Measurements from ENCODE around the gene PPP3R1. TPM values are rescaled to one million over a fixed set of nuclear protein-coding genes. Genes with fewer than 3 reads are reported as not detected.
"Not testable (repeated sequence)": the region's sequence is repeated elsewhere in the genome, so short reads cannot be mapped to it uniquely, and the experiment has no call there.

The PPP3R1 gene
- total RNA-seq, 2 experiments from 2014 or later = 15.1 to 90.3 TPM

- DNase-seq (ENCODE audit: low spot score) = no peak
- H3K27ac ChIP-seq (ENCODE audit: low read depth, low read length, poor library complexity, severe bottlenecking) = no peak overlapping the region
- ChIA-PET POLR2A (interaction anchor here (0.6 to 1.6 kb wide), 5 partner anchors 9 to 476 kb away, joined by 3 to 7 read pairs (median 4); no protein-coding TSS in a partner anchor), CTCF (ENCODE audit: unreplicated experiment) (no interaction called here)
- no peak overlapping the region for H3K4me3 ChIP-seq (ENCODE audit: low read depth, low read length, poor library complexity, severe bottlenecking)
- BruUV-seq (replicated peaks) = no TSS peak
- TF ChIP-seq CTCF (conservative IDR thresholded peaks at IDR 0.05; ENCODE audit: low read length) (no peak), EZH2phosphoT487 (IDR thresholded peaks at IDR 0.05; ENCODE audit: borderline replicate concordance, low read depth, low read length) (no peak)
- no peaks in the 10 kb centered on the region for H3K9me3 ChIP-seq (ENCODE audit: low read length)
- peaks cover 8% of the 10 kb centered on the region; the same call in 1 of the 2 replicates for H3K79me2 ChIP-seq (ENCODE audit: insufficient read depth, low read depth, low read length)
- H3K4me1 ChIP-seq (ENCODE audit: insufficient read depth, low read length, poor library complexity, severe bottlenecking) = peaks cover 3% of the 10 kb centered on the region
- no peaks in the 10 kb centered on the region; the same call in 1 of the 2 replicates for H4K20me1 ChIP-seq (ENCODE audit: insufficient read depth, low read length)
- H2AFZ ChIP-seq (ENCODE audit: low read length) = no peak overlapping the region
- intact Hi-C loops (cut with micrococcal nuclease; ENCODE audit: unreplicated experiment) = no loop called here
- H3K9me2 ChIP-seq (ENCODE audit: insufficient read depth, low read length) = no peaks in the 10 kb centered on the region
- no peak overlapping the region for H3K4me2 ChIP-seq (ENCODE audit: low read length)
- peaks cover 97% of the 10 kb centered on the region for H3K36me3 ChIP-seq (ENCODE audit: insufficient read depth, low read length)
Measured at GRCh38 chr2:68178432-68178831, 73.9 kb downstream of the PPP3R1 start.

DNA sequence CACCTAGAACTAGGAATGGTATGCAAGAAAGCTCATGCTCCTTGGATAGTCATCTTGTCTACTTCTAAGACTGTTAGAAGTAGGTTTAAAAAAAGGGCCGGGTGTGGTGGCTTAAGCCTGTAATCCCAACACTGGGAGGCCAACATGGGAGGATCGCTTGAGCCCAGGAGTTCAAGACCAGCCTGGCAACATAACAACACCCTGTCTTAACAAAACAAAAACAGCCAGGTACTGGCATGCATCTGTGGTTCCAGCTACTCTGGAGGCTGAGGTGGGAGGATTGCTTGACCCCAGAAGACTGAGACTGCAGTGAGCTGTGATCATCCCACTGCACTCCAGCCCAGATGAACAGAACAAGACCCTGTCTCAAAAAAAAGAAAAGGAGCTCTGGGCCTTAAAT lies 74.8 kb downstream of the PPP3R1 start:
- H3K36me3 ChIP-seq (ENCODE audit: insufficient read depth, low read length) = peaks cover 97% of the 10 kb centered on the region
- H3K4me3 ChIP-seq (ENCODE audit: low read depth, low read length, poor library complexity, severe bottlenecking) = no peak overlapping the region
- no peaks in the 10 kb centered on the region; the same call in 1 of the 2 replicates for H4K20me1 ChIP-seq (ENCODE audit: insufficient read depth, low read length)
- H3K27ac ChIP-seq (ENCODE audit: low read depth, low read length, poor library complexity, severe bottlenecking) = no peak overlapping the region
- no peak overlapping the region for H2AFZ ChIP-seq (ENCODE audit: low read length)
- TF ChIP-seq CTCF (conservative IDR thresholded peaks at IDR 0.05; ENCODE audit: low read length) = no peak
- TF ChIP-seq EZH2phosphoT487 (IDR thresholded peaks at IDR 0.05; ENCODE audit: borderline replicate concordance, low read depth, low read length) = no peak
- peaks cover 7% of the 10 kb centered on the region for H3K4me1 ChIP-seq (ENCODE audit: insufficient read depth, low read length, poor library complexity, severe bottlenecking)
- no peaks in the 10 kb centered on the region for H3K9me2 ChIP-seq (ENCODE audit: insufficient read depth, low read length)
- no peak overlapping the region for H3K4me2 ChIP-seq (ENCODE audit: low read length)
- peaks cover 2% of the 10 kb centered on the region; the same call in 1 of the 2 replicates for H3K79me2 ChIP-seq (ENCODE audit: insufficient read depth, low read depth, low read length)
- ChIA-PET POLR2A (interaction anchor here (0.6 to 1.6 kb wide), 4 partner anchors 8 to 20 kb away, joined by 3 to 7 read pairs (median 4); no protein-coding TSS in a partner anchor), CTCF (ENCODE audit: unreplicated experiment) (interaction anchor here (0.6 kb wide), 1 partner anchor 68 kb away, joined by 3 read pairs; no protein-coding TSS in a partner anchor)
- DNase-seq (ENCODE audit: low spot score) = no peak
- no TSS peak for BruUV-seq (replicated peaks)
- H3K9me3 ChIP-seq (ENCODE audit: low read length) = no peaks in the 10 kb centered on the region
- intact Hi-C loops (cut with micrococcal nuclease; ENCODE audit: unreplicated experiment) = no loop called here

- Histone ChIP-seq H3K4me1 (ENCODE audit: insufficient read depth, low read length, poor library complexity, severe bottlenecking) (peaks cover 7% of the 10 kb centered on the region), H3K9me3 (ENCODE audit: low read length) (no peaks in the 10 kb centered on the region), H3K4me2 (ENCODE audit: low read length) (no peak overlapping the region), H3K79me2 (ENCODE audit: insufficient read depth, low read depth, low read length) (no peaks in the 10 kb centered on the region; the same call in 1 of the 2 replicates), H3K36me3 (ENCODE audit: insufficient read depth, low read length) (peaks cover 98% of the 10 kb centered on the region), H2AFZ (ENCODE audit: low read length) (no peak overlapping the region), H3K4me3 (ENCODE audit: low read depth, low read length, poor library complexity, severe bottlenecking) (no peak overlapping the region), H3K9me2 (ENCODE audit: insufficient read depth, low read length) (no peaks in the 10 kb centered on the region), H4K20me1 (ENCODE audit: insufficient read depth, low read length) (no peaks in the 10 kb centered on the region; the same call in 1 of the 2 replicates), H3K27ac (ENCODE audit: low read depth, low read length, poor library complexity, severe bottlenecking) (no peak overlapping the region)
- POLR2A ChIA-PET = interaction anchor here (1.7 to 2.1 kb wide), 2 partner anchors 12 to 40 kb away, joined by 8 to 9 read pairs; no protein-coding TSS in a partner anchor
- no peak for TF ChIP-seq CTCF (conservative IDR thresholded peaks at IDR 0.05; ENCODE audit: low read length)
- TF ChIP-seq EZH2phosphoT487 (IDR thresholded peaks at IDR 0.05; ENCODE audit: borderline replicate concordance, low read depth, low read length) = no peak
- BruUV-seq (replicated peaks) = no TSS peak
- intact Hi-C loops (cut with micrococcal nuclease; ENCODE audit: unreplicated experiment) = no loop called here
- CTCF ChIA-PET (ENCODE audit: unreplicated experiment) = no interaction called here
- DNase-seq (ENCODE audit: low spot score) = no peak
Measured at GRCh38 chr2:68176657-68177056, 75.7 kb downstream of the PPP3R1 start.

DNA sequence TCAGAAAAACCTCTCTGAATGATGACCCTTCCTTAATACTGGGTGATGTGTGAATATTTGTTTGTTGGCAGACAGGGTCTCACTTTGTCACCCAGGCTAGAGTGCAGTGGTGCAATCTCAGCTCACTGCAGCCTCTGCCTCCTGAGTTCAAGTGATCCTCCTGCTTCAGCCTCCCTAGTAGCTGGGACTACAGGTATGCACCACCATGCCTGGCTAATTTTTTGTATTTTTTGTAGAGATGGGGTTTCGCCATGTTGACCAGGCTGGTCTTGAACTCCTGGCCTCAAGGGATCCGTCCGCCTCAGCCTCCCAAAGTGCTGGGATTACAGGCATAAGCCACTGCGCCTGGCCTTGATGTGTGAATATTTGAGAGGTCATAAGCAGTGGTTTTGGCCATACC lies 77.1 kb downstream of the PPP3R1 start:
- H4K20me1 ChIP-seq (ENCODE audit: insufficient read depth, low read length); H3K4me1 ChIP-seq (ENCODE audit: insufficient read depth, low read length, poor library complexity, severe bottlenecking); H2AFZ ChIP-seq (ENCODE audit: low read length); H3K27ac ChIP-seq (ENCODE audit: low read depth, low read length, poor library complexity, severe bottlenecking); BruUV-seq (replicated peaks); H3K9me3 ChIP-seq (ENCODE audit: low read length); DNase-seq (ENCODE audit: low spot score); H3K79me2 ChIP-seq (ENCODE audit: insufficient read depth, low read depth, low read length); CTCF ChIA-PET (ENCODE audit: unreplicated experiment); H3K4me3 ChIP-seq (ENCODE audit: low read depth, low read length, poor library complexity, severe bottlenecking); intact Hi-C loops (cut with micrococcal nuclease; ENCODE audit: unreplicated experiment); H3K9me2 ChIP-seq (ENCODE audit: insufficient read depth, low read length); H3K4me2 ChIP-seq (ENCODE audit: low read length): not testable (repeated sequence)
- POLR2A ChIA-PET = interaction anchor here (0.6 to 2.1 kb wide), 5 partner anchors 14 to 104 kb away, joined by 3 to 9 read pairs (median 4); no protein-coding TSS in a partner anchor
- H3K36me3 ChIP-seq (ENCODE audit: insufficient read depth, low read length) = peaks cover 99% of the 10 kb centered on the region
